MM.1S (cell line): ENCODE data around the gene EVPLL.
"Not testable (repeated sequence)": the region's sequence is repeated elsewhere in the genome, so short reads cannot be mapped to it uniquely, and the experiment has no call there.

ENCODE experiments used
- DNase-seq: peaks from one replicate; pipeline ENCODE4 v3.0.0-alpha.2; 2015
- H2AFZ ChIP-seq: fragments of 300-600 bp; sonication (generic); 2 replicates; pipeline ENCODE4 v1.6.0; 2016; ENCODE audit warnings: antibody characterized with exemption, low read length
- H3F3A ChIP-seq: fragments of 300-600 bp; sonication (generic); 2 replicates; pipeline ENCODE4 v1.6.1; 2016; ENCODE audit warnings: mild to moderate bottlenecking, antibody characterized with exemption, low read length, moderate library complexity, mixed read lengths; ENCODE audit not compliant: insufficient read depth
- H3K27ac ChIP-seq: fragments of 300-600 bp; sonication (generic); 2 replicates; pipeline ENCODE4 v1.5.1; 2016; ENCODE audit warnings: mild to moderate bottlenecking, low read length
- H3K27me3 ChIP-seq: fragments of 300-600 bp; sonication (generic); replicated peaks from 2 replicates; pipeline ENCODE4 v1.6.0; 2016; ENCODE audit warnings: low read length; ENCODE audit not compliant: insufficient read depth
- H3K36me3 ChIP-seq: fragments of 300-600 bp; sonication (generic); replicated peaks from 2 replicates; pipeline ENCODE4 v1.6.1; 2016; ENCODE audit warnings: mild to moderate bottlenecking, low read length, mixed read lengths; ENCODE audit not compliant: insufficient read depth
- H3K4me1 ChIP-seq: fragments of 300-600 bp; sonication (generic); 2 replicates; pipeline ENCODE4 v1.6.1; 2016; ENCODE audit warnings: low read length, mixed read lengths
- H3K4me2 ChIP-seq: fragments of 300-600 bp; sonication (generic); 2 replicates; pipeline ENCODE4 v1.6.0; 2016; ENCODE audit warnings: low read depth, low read length
- H3K4me3 ChIP-seq: fragments of 300-600 bp; sonication (generic); 2 replicates; pipeline ENCODE4 v1.5.1; 2016; ENCODE audit warnings: low read length, mixed read lengths
- H3K79me2 ChIP-seq: fragments of 300-600 bp; sonication (generic); 2 replicates; pipeline ENCODE4 v1.6.1; 2016; ENCODE audit warnings: mixed run types, low read length, mixed read lengths
- H3K9ac ChIP-seq: fragments of 300-600 bp; sonication (generic); 2 replicates; pipeline ENCODE4 v1.6.1; 2016; ENCODE audit warnings: low read length, mixed read lengths
- H3K9me2 ChIP-seq: fragments of 300-600 bp; sonication (generic); replicated peaks from 2 replicates; pipeline ENCODE4 v1.6.1; 2016; ENCODE audit warnings: mild to moderate bottlenecking, low read length, mixed read lengths; ENCODE audit not compliant: insufficient read depth
- H3K9me3 ChIP-seq: fragments of 300-600 bp; sonication (generic); replicated peaks from 2 replicates; pipeline ENCODE4 v1.6.1; 2016; ENCODE audit warnings: mild to moderate bottlenecking, low read length, mixed read lengths; ENCODE audit not compliant: insufficient read depth
- H4K20me1 ChIP-seq: fragments of 300-600 bp; sonication (generic); 2 replicates; pipeline ENCODE4 v1.6.1; 2016; ENCODE audit warnings: mild to moderate bottlenecking, low read length, moderate library complexity, mixed read lengths; ENCODE audit not compliant: insufficient read depth

Gene EVPLL

GRCh38 chr17:18388728-18389127 is 11.2 kb downstream of the EVPLL start:
- H3K9me3 ChIP-seq, result not testable (repeated sequence)

DNA sequence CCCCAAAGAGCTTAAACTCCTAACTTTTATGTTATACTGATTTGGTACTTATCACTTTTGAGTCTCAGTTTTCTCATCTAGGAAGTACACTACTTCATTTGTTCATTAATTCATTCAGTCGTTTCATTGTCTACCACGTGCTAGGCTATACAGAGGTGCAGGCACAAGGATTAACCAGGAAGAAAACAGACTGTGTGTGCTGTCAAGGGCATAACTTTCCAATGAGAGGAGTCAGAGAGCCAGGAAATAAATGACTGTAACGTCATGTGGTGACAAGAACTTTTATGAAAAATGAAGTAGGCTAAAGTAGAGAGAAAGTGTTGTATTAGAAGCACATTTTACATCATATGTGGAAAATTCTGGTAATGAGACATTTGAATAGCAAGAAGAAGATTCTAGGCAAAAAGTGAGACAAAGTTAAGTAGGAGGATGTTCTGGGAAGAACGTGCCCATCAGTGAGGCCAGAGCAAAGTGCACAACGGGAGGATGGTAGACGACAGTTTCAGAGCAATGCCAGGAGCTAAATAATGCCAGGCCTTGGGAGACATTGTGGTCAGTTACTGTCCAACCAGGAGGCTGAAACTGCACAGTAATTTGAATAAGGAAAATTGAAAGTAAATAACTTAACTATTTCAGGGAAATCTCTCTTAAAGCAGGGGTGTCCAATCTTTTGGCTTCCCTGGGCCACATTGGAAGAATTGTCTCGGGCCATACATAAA is 24.5 kb downstream of the EVPLL start:
- H3K9ac ChIP-seq, H4K20me1 ChIP-seq, H3K9me3 ChIP-seq: not testable (repeated sequence)

More at GRCh38 chr17:18388728-18389127, 11.2 kb downstream of the EVPLL start:
- H3K9ac ChIP-seq, H3K4me3 ChIP-seq, H3K79me2 ChIP-seq, H3K4me2 ChIP-seq, H2AFZ ChIP-seq, H3K4me1 ChIP-seq, H4K20me1 ChIP-seq, H3K36me3 ChIP-seq, H3K27ac ChIP-seq, H3K27me3 ChIP-seq, DNase-seq, H3F3A ChIP-seq, H3K9me2 ChIP-seq: not testable (repeated sequence)

GRCh38 chr17:18403166-18403565 is 25.6 kb downstream of the EVPLL start:
- H3F3A ChIP-seq, H2AFZ ChIP-seq, DNase-seq, H3K9ac ChIP-seq, H3K9me3 ChIP-seq, H3K27me3 ChIP-seq, H3K4me3 ChIP-seq, H4K20me1 ChIP-seq, H3K4me2 ChIP-seq, H3K36me3 ChIP-seq, H3K27ac ChIP-seq, H3K79me2 ChIP-seq, H3K4me1 ChIP-seq, H3K9me2 ChIP-seq: not testable (repeated sequence)

More for the DNA sequence above, 24.5 kb downstream of the EVPLL start:
- not testable (repeated sequence) for H3K4me3 ChIP-seq, H3K27ac ChIP-seq, H3K9me2 ChIP-seq, DNase-seq, H3K36me3 ChIP-seq, H3F3A ChIP-seq, H3K27me3 ChIP-seq, H3K4me1 ChIP-seq, H3K79me2 ChIP-seq, H3K4me2 ChIP-seq, H2AFZ ChIP-seq

- not testable (repeated sequence) for H3K4me3 ChIP-seq, H3K9me3 ChIP-seq, H3F3A ChIP-seq, H3K27ac ChIP-seq, H3K27me3 ChIP-seq, DNase-seq, H2AFZ ChIP-seq, H3K4me1 ChIP-seq, H3K79me2 ChIP-seq, H3K36me3 ChIP-seq, H3K4me2 ChIP-seq, H3K9ac ChIP-seq, H4K20me1 ChIP-seq, H3K9me2 ChIP-seq
Measured at GRCh38 chr17:18403604-18404003, 26.0 kb downstream of the EVPLL start.

DNA sequence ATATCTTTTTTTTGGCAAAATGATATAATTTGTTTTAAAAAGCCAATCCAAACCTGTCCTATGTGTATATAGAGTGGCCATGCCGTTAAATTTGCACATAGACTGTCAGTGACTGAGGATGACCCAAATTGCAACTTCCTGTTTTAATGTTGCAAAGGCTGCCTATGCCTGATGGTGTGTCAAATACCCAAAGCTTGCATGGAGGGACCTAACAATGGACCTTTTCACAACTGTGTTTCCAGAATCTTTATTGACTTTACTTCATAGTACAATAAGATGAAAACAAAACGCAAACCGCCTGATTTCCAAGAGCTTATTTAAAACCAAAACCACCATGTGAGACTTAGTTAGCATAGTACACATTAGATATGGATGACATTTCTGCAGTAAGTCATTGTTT is 31.3 kb downstream of the EVPLL start:
- H3K27ac ChIP-seq, H3K4me2 ChIP-seq, H3K4me3 ChIP-seq, H3K36me3 ChIP-seq, H3K9ac ChIP-seq, H3K9me2 ChIP-seq, H3K9me3 ChIP-seq, H4K20me1 ChIP-seq, H3K27me3 ChIP-seq, H2AFZ ChIP-seq, H3F3A ChIP-seq, H3K4me1 ChIP-seq, H3K79me2 ChIP-seq: not testable (repeated sequence)
- DNase-seq, result peak; percentile 9

- H4K20me1 ChIP-seq, H3K9me2 ChIP-seq, H3K9ac ChIP-seq, H3K79me2 ChIP-seq, H3K27me3 ChIP-seq, H3K4me1 ChIP-seq, H3K36me3 ChIP-seq, H2AFZ ChIP-seq, H3F3A ChIP-seq, H3K9me3 ChIP-seq, H3K4me2 ChIP-seq, H3K4me3 ChIP-seq, H3K27ac ChIP-seq: not testable (repeated sequence)
- DNase-seq, result peak; percentile 2
Measured at GRCh38 chr17:18409321-18409720, 31.7 kb downstream of the EVPLL start.

DNA sequence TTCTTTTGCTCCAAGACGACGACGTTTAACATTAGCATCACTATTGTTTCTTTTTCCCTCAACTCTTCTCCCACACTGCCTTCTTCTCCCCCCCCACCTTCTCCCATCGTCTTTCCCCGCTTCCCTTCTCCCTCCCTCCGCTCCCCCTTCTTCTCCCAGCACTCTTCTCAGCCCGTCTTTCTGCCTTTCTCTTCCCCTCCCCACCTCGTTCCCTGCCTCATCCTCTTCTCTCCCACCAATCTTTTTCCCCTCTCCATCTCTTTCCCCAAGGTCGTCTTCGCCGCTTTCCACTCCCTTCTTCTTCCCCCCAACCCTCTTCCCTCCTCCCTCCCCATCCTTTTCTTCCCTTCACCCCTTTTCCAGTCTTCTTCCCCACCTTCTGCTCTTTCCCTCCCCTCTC is 33.2 kb downstream of the EVPLL start:
- H3K9me3 ChIP-seq, H3K9ac ChIP-seq, H3F3A ChIP-seq, H2AFZ ChIP-seq, H3K27ac ChIP-seq, DNase-seq, H3K27me3 ChIP-seq, H3K36me3 ChIP-seq, H4K20me1 ChIP-seq, H3K9me2 ChIP-seq, H3K79me2 ChIP-seq, H3K4me2 ChIP-seq, H3K4me3 ChIP-seq, H3K4me1 ChIP-seq: not testable (repeated sequence)

- not testable (repeated sequence) for H3K9ac ChIP-seq, H4K20me1 ChIP-seq, H3K4me2 ChIP-seq, H3K9me3 ChIP-seq, DNase-seq, H3F3A ChIP-seq, H3K4me1 ChIP-seq, H3K27ac ChIP-seq, H3K79me2 ChIP-seq, H3K9me2 ChIP-seq, H3K36me3 ChIP-seq, H2AFZ ChIP-seq, H3K27me3 ChIP-seq
- H3K4me3 ChIP-seq, result peak overlapping the region; percentile 34; the same call in 1 of the 2 replicates
Measured at GRCh38 chr17:18411377-18411864, 33.8 kb downstream of the EVPLL start.
